ENCODE measurements around the gene SLC6A20.

DNA sequence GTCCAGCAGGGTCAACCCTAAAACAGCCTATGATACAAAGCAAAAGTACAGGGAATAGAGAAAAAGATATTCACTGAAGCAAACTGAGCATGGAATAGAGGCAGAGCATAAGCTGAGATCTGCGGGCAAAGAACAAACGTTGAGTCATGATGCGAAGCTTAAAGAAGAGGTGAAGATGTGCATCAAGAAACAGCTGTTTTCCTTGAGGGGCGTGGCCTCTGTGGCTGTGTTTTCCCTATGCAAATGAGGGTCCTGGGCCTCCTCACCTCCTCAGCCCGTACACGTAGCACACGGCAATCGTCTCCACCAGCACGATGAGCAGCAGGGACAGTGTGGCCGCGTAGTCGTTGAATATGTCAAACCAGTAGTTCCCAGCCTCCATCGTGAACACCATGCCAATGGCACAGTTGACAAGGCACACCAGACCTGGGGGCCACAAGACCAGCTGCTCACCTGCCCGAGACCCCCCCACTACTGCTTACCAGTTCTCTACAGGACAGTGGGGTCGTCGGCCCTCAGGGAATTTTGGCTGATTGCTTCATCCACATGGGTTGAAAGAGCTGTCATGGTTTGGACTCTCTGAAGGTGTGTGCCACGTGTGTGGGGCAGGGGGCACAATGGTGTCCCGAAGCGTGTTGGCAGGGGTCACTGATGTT is 33.6 kb downstream of the SLC6A20 start:
- TF ChIP-seq, protein P1, sequence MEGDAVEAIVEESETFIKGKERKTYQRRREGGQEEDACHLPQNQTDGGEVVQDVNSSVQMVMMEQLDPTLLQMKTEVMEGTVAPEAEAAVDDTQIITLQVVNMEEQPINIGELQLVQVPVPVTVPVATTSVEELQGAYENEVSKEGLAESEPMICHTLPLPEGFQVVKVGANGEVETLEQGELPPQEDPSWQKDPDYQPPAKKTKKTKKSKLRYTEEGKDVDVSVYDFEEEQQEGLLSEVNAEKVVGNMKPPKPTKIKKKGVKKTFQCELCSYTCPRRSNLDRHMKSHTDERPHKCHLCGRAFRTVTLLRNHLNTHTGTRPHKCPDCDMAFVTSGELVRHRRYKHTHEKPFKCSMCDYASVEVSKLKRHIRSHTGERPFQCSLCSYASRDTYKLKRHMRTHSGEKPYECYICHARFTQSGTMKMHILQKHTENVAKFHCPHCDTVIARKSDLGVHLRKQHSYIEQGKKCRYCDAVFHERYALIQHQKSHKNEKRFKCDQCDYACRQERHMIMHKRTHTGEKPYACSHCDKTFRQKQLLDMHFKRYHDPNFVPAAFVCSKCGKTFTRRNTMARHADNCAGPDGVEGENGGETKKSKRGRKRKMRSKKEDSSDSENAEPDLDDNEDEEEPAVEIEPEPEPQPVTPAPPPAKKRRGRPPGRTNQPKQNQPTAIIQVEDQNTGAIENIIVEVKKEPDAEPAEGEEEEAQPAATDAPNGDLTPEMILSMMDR (IDR thresholded peaks at IDR 0.05; ENCODE audit: low read depth, low read length, missing input control): no peak
- TF ChIP-seq, protein P2, sequence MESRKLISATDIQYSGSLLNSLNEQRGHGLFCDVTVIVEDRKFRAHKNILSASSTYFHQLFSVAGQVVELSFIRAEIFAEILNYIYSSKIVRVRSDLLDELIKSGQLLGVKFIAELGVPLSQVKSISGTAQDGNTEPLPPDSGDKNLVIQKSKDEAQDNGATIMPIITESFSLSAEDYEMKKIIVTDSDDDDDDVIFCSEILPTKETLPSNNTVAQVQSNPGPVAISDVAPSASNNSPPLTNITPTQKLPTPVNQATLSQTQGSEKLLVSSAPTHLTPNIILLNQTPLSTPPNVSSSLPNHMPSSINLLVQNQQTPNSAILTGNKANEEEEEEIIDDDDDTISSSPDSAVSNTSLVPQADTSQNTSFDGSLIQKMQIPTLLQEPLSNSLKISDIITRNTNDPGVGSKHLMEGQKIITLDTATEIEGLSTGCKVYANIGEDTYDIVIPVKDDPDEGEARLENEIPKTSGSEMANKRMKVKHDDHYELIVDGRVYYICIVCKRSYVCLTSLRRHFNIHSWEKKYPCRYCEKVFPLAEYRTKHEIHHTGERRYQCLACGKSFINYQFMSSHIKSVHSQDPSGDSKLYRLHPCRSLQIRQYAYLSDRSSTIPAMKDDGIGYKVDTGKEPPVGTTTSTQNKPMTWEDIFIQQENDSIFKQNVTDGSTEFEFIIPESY (IDR thresholded peaks at IDR 0.05): no peak
- TF ChIP-seq JUND (IDR thresholded peaks at IDR 0.05) (no peak), SP1 (IDR thresholded peaks at IDR 0.05) (no peak)
- TF ChIP-seq, protein P3, sequence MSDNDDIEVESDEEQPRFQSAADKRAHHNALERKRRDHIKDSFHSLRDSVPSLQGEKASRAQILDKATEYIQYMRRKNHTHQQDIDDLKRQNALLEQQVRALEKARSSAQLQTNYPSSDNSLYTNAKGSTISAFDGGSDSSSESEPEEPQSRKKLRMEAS (IDR thresholded peaks at IDR 0.05): no peak
- TF ChIP-seq, protein P4, sequence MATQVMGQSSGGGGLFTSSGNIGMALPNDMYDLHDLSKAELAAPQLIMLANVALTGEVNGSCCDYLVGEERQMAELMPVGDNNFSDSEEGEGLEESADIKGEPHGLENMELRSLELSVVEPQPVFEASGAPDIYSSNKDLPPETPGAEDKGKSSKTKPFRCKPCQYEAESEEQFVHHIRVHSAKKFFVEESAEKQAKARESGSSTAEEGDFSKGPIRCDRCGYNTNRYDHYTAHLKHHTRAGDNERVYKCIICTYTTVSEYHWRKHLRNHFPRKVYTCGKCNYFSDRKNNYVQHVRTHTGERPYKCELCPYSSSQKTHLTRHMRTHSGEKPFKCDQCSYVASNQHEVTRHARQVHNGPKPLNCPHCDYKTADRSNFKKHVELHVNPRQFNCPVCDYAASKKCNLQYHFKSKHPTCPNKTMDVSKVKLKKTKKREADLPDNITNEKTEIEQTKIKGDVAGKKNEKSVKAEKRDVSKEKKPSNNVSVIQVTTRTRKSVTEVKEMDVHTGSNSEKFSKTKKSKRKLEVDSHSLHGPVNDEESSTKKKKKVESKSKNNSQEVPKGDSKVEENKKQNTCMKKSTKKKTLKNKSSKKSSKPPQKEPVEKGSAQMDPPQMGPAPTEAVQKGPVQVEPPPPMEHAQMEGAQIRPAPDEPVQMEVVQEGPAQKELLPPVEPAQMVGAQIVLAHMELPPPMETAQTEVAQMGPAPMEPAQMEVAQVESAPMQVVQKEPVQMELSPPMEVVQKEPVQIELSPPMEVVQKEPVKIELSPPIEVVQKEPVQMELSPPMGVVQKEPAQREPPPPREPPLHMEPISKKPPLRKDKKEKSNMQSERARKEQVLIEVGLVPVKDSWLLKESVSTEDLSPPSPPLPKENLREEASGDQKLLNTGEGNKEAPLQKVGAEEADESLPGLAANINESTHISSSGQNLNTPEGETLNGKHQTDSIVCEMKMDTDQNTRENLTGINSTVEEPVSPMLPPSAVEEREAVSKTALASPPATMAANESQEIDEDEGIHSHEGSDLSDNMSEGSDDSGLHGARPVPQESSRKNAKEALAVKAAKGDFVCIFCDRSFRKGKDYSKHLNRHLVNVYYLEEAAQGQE (IDR thresholded peaks at IDR 0.05): no peak
- TF ChIP-seq, protein P5, sequence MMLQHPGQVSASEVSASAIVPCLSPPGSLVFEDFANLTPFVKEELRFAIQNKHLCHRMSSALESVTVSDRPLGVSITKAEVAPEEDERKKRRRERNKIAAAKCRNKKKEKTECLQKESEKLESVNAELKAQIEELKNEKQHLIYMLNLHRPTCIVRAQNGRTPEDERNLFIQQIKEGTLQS (IDR thresholded peaks at IDR 0.05): no peak
